Measurements from ENCODE around the gene ZNHIT3.

Gene ZNHIT3

DNA sequence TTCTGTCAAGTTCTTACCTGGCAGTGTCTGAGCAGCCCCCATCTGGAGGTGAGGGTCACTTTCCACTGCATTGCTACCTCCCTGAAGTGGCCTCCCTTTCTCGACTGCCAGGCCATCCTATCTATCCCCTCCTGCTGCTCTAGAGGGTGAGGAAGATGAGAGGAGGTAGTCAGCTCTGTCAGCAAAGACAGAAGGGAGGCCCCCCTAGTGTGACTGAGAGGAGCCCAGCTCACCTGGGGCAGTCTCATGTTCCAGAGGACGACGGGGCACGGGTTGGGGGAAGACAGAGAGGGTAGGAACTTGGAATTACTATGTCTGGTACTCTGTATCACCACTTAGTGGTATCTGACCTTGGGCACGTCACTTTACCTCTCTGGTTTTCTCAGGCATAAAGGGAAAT, 26.2 kb downstream of the ZNHIT3 start:
- peaks cover 5% of the 10 kb centered on the region for H3K36me3 Mint-ChIP-seq
- H3K9me3 Mint-ChIP-seq: no peaks in the 10 kb centered on the region
- no peaks in the 10 kb centered on the region for H3K27me3 Mint-ChIP-seq
- no peaks in the 10 kb centered on the region for H3K4me1 Mint-ChIP-seq
- DNase-seq (ENCODE audit: low spot score in 2 of 2) (no peak), ATAC-seq (ENCODE audit: low read depth) (no peak)
- H3K4me3 Mint-ChIP-seq: no peak overlapping the region
- no peak overlapping the region for H3K27ac Mint-ChIP-seq

DNA sequence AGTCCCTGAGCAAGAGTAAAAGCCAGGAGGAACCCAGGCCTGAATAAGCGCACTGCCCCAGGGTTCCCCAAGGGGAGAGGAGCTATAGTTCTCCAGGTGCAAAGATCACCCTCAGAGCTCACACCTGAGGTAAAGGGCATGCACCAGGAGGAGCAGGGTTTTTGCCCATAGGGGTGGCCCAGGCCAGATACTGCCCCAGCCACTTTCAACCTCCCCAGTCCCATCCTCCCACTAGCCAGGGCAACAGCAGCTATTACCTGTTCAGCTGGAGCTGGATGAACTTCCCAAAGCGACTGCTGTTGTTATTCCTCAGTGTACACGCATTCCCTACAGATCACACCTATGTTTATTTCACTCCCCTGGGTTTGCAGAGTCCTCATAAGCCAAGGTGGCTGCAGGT, 28.4 kb downstream of the ZNHIT3 start:
- Mint-ChIP-seq H3K9me3 (no peaks in the 10 kb centered on the region), H3K27ac (no peak overlapping the region), H3K4me1 (peaks cover 2% of the 10 kb centered on the region), H3K4me3 (no peak overlapping the region), H3K36me3 (peaks cover 5% of the 10 kb centered on the region), H3K27me3 (no peaks in the 10 kb centered on the region)
- no peak for ATAC-seq (ENCODE audit: low read depth)
- no peak for DNase-seq (ENCODE audit: low spot score in 2 of 2)

DNA sequence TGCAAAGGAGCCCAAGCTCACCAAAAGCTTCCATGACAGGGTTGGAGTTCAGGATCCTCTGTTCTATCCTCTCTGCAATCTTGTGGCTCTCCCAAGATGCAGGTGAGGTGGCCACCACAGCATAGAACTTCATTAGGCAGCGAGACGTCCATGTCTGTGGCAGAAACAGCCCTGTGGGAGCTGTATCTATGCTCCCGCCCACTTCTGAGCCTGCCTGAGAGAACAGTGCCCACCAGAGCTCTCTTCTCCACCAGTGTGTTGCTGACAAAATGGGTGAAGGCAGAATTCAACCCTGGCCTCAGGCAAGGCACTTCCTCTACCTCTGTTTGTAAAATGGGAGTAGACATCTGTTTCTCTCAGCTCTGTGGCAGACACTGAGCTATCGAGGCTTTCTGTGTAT, 29.4 kb downstream of the ZNHIT3 start:
- Mint-ChIP-seq H3K4me3 (no peak overlapping the region), H3K36me3 (peaks cover 6% of the 10 kb centered on the region)
- ATAC-seq (ENCODE audit: low read depth): no peak

DNA sequence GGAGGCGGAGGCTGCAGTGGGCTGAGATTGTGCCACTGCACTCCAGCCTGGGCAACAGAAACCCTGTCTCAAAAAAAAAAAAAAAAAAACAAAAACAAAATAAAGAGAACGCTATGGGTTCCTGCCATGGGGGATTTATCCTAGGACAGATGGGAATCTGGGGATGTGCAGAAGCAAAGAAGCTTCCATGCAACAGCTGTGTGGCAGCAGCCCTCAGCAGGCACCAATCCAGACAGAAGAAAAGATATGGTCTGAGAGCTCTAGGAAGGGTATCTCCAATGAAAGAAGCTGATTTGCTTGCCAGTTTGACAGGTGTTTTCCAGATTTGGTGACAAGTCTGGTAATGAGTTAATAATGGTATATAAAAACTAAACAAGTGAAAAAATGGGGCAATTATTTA, 36.6 kb downstream of the ZNHIT3 start:
- H3K4me3 Mint-ChIP-seq: no peak overlapping the region
- H3K27ac Mint-ChIP-seq: no peak overlapping the region
- peaks cover 37% of the 10 kb centered on the region for H3K36me3 Mint-ChIP-seq
- ATAC-seq (ENCODE audit: low read depth): no peak
- DNase-seq (ENCODE audit: low spot score in 2 of 2): no peak
- no peaks in the 10 kb centered on the region for H3K27me3 Mint-ChIP-seq
- H3K4me1 Mint-ChIP-seq: peaks cover 6% of the 10 kb centered on the region
- peaks cover 1% of the 10 kb centered on the region for H3K9me3 Mint-ChIP-seq

More for the DNA sequence above, 29.4 kb downstream of the ZNHIT3 start:
- Mint-ChIP-seq H3K27me3 (no peaks in the 10 kb centered on the region), H3K27ac (no peak overlapping the region), H3K4me1 (peaks cover 2% of the 10 kb centered on the region), H3K9me3 (peaks cover 1% of the 10 kb centered on the region)
- DNase-seq (ENCODE audit: low spot score in 2 of 2): no peak

DNA sequence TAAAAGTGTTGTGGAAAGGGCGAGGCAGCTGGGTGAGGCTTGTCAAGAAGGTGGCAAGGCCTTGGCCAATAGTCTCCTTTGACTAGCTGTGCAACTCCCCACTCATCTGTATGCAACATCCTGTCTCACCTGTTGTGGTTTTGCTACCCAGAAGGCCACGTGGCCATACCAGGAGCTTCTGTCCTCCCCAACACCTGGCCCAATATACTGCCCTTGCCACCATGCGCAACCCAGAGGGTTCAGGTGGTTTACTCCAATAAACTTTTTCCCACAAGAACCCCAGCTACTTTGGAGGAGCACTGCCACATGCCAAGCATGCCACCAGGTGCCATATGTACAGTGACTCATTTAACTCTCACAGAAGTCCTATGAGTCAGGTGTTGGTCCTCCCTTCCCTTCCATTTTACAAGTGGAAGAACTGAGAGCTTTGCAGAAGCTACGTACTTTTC, 38.0 kb downstream of the ZNHIT3 start:
- ATAC-seq (ENCODE audit: low read depth) (no peak), DNase-seq (ENCODE audit: low spot score in 2 of 2) (no peak)
- Mint-ChIP-seq H3K4me3 (no peak overlapping the region), H3K36me3 (peaks cover 39% of the 10 kb centered on the region), H3K27me3 (no peaks in the 10 kb centered on the region), H3K27ac (no peak overlapping the region), H3K4me1 (peaks cover 4% of the 10 kb centered on the region), H3K9me3 (peaks cover 1% of the 10 kb centered on the region)

DNA sequence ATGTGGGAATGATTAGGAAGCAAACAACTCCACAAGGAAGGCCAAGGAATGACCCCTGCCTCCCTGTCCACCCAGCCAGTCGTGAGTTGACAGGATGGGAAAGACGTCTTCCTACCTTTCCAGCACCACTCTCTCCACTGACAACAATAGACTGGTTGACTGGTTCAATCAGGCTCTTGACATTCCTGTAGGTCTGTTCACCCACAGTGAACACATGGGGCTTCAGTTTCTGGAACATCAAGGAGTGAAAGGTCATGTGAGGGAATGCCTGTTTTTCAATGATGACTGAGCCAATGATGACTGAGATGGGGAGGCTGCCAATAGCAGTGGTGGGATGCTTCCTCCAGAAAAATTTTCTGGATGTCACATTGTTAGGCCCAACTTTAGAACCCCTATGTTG, 38.6 kb downstream of the ZNHIT3 start:
- peaks cover 4% of the 10 kb centered on the region for H3K4me1 Mint-ChIP-seq
- no peak for DNase-seq (ENCODE audit: low spot score in 2 of 2)
- no peak overlapping the region for H3K27ac Mint-ChIP-seq
- ATAC-seq (ENCODE audit: low read depth): no peak
- no peak overlapping the region for H3K4me3 Mint-ChIP-seq
- H3K9me3 Mint-ChIP-seq: peaks cover 1% of the 10 kb centered on the region
- H3K27me3 Mint-ChIP-seq: no peaks in the 10 kb centered on the region
- peaks cover 37% of the 10 kb centered on the region for H3K36me3 Mint-ChIP-seq

DNA sequence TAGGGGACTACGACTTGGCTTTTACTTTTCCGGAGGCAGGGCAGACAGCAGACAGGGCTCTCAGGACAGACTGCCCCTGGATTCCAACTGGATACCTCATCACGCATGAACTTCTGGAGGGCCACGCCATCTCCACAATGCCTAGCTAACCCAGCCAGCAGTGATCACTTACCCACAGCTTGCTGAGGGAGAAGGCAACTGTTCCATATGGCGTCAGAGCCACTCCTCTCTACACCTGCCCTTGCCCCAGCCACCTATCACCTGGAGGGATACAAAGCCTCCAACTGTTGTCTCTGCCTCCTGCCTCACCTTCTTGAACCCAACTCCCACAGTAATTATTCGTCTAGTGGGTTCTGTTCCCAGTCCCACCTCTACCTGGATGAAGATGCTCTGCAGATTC, 39.4 kb downstream of the ZNHIT3 start:
- Mint-ChIP-seq H3K4me3 (no peak overlapping the region), H3K9me3 (no peaks in the 10 kb centered on the region), H3K27ac (no peak overlapping the region), H3K27me3 (no peaks in the 10 kb centered on the region), H3K36me3 (peaks cover 33% of the 10 kb centered on the region), H3K4me1 (peaks cover 4% of the 10 kb centered on the region)
- no peak for ATAC-seq (ENCODE audit: low read depth)
- no peak for DNase-seq (ENCODE audit: low spot score in 2 of 2)

DNA sequence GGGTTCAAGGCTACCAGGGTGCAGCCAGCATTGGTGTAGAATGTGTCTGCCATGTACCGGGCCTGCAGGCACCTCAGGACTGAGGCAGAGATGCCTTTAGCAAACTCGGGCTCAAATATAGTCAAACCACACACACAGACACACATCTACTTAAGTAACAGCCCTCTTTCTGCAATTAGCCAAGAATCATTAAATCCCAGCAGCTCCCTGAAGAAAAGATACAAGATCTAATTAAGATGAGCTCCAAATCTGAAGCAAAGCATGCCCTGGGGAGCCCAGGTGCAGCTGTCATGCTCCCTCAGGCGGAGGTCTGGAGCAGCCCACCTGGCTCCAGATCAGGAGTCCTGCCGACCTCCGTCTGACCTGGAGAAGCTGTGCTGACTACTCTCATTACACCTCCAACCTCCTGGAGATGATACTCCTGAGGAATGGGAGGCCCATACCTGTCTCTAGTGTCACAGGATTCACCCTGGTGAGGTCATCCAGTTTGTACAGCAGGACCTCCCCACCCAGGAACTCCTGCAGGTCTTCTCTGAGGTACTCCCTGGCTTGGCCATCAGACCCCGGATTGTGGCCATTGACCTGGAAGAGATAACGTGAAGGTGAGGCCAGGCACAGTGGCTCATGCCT, 41.3 kb downstream of the ZNHIT3 start:
- peak in 1 of 2 donors; percentile 6 for DNase-seq (ENCODE audit: low spot score in 2 of 2)
- Mint-ChIP-seq H3K4me3 (no peak overlapping the region), H3K4me1 (peaks cover 8% of the 10 kb centered on the region), H3K9me3 (no peaks in the 10 kb centered on the region), H3K36me3 (peaks cover 35% of the 10 kb centered on the region), H3K27me3 (no peaks in the 10 kb centered on the region), H3K27ac (no peak overlapping the region)
- no peak for ATAC-seq (ENCODE audit: low read depth)

DNA sequence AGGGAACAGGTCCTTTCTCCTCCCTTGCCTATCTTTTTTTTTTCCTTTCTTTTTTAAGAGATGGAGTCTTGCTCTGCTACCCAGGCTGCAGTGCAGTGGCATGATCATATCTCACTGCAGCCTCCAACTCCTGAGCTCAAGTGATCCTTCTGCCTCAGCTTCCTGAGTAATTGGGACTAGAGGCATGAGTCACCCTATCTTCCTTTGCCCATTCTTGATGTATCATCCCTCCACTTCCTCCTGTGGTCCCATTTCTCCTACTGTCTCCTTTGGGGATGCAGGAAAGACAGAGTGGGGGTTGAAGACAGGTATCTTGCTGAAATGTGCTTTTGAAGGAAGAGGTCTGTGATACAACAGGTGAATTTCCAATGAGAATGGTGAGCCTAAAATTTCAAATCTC, 42.6 kb downstream of the ZNHIT3 start:
- DNase-seq (ENCODE audit: low spot score in 2 of 2) (no peak), ATAC-seq (ENCODE audit: low read depth) (no peak)
- Mint-ChIP-seq H3K4me3 (no peak overlapping the region), H3K9me3 (no peaks in the 10 kb centered on the region), H3K36me3 (peaks cover 30% of the 10 kb centered on the region), H3K27ac (no peak overlapping the region), H3K27me3 (no peaks in the 10 kb centered on the region), H3K4me1 (peaks cover 11% of the 10 kb centered on the region)

DNA sequence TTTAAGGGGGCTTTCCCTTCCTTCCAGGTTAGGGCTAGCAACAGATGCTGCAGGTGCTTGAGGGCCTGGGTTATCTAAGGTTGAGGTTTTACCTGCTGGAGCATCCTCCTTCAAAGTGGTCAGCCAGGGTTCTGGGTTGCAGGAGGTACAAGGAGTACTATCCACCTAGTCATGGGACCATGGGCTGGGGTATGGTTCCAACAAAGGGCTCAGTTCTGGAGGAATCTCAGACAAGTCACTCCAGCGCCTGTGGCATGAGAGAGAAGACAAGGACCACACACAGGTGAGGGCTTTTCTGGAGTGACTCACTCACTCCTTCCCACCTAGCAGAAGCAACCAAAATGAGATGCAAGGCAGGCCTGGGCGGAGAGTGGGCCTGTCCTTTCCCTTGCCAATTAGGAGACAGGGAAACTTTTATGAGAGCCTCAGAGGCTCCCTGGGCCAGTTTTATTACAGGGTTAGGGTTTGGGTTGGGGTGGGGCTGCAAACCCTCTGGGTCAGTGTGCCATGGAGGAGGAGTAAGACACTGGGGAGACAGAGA, 46.0 kb downstream of the ZNHIT3 start:
- peaks cover 14% of the 10 kb centered on the region for H3K4me1 Mint-ChIP-seq
- no peaks in the 10 kb centered on the region for H3K27me3 Mint-ChIP-seq
- ATAC-seq (ENCODE audit: low read depth) (no peak), DNase-seq (ENCODE audit: low spot score in 2 of 2) (no peak)
- H3K27ac Mint-ChIP-seq: no peak overlapping the region
- peaks cover 11% of the 10 kb centered on the region for H3K36me3 Mint-ChIP-seq
- H3K9me3 Mint-ChIP-seq: no peaks in the 10 kb centered on the region
- peak overlapping the region; percentile 38 for H3K4me3 Mint-ChIP-seq

DNA sequence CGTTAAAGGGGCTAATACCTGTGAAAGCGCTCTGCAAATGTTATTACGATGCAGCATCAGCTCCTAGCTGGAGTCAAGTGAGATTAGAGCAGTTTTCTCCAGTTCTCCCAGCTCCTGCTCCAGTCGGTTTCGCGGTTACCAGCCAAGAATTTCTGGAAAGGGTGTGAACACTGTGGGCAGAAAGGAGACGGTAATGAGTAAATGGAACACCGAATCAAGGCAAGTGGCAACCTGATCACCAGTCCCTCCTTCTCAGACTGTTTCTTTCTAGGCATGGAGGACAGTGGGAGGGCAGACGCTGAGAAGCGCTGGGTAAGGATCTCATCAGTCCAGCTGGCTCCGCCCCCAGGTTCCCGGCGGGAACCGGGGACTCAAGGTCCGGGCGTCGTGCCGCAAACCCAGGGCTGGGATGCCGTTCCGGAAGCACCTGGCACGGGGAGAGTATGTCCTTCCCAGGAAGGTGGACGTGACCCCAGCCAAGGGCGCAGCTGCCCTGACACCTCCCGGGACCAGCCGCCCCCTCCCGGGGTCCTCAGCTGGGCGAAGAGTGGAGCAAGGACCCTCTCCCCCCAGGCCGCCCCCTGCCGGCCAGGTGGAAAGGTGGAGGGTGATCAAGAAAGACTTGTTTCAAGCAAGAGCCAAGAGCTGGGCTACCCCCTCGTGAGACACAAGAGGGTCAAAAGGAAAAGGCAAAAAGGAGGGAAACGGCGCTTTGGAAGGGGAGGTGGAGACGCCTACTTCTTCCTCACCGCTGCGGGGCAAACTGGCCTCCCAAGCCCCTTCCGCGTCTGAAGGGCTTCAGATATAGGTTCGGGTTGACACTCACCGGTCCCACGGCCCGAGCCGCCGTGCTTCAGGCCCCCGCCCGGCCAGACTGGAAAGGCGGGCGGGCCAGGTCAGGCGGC, 47.7 kb downstream of the ZNHIT3 start:
- peaks cover 5% of the 10 kb centered on the region for H3K36me3 Mint-ChIP-seq
- H3K4me3 Mint-ChIP-seq: peak overlapping the region; percentile 92
- H3K4me1 Mint-ChIP-seq: peaks cover 14% of the 10 kb centered on the region
- H3K27ac Mint-ChIP-seq: peak overlapping the region; percentile 98
- ATAC-seq (ENCODE audit: low read depth) (peak; percentile 27), DNase-seq (ENCODE audit: low spot score in 2 of 2) (peak in 1 of 2 donors; percentile 49)
- no peaks in the 10 kb centered on the region for H3K27me3 Mint-ChIP-seq
- H3K9me3 Mint-ChIP-seq: no peaks in the 10 kb centered on the region

DNA sequence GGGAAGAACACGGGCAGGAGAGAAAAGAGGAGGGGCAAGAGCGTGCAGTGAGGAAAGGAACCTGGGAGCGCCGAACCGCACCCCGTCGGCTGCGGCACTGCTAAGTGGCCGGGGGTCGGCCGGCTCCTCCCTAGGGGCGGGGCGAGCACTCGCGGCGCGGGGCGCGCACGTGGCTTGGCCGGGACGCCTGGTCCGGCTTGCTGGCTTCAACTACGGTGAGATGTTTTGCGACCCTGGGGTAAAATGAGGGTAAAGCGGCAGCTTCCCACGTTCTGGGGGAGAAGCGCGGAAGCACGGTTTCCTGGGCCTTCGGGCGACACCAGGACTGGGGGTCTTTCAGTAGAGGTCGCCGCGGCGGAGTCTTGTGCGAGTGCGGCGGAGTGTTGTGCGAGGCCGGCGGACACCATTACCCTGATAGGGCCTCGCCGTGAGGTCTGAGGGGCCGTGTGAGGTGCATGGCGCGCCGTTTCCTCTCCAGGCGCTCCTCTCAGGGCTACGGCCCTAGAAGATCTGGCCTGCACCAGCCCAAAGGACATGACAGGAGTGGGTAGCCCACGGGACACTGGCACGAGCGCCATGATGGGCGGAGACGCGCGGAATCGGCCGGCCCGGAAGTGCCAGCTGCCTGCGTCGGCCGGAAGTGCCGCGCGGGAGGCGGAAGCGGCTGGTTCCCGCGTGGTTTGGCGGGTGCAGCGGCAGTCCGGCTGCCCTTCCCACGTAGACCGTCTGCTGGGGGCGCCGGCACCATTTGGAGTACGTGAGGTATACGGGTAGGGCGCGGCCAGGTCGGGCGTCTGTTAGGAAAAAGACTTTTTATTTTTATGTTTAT, 48.6 kb downstream of the ZNHIT3 start, which contains the start of the genes MYO19 and PIGW:
TSS of gene MYO19 (minus strand) at position 29 of the 829 bp plus-strand sequence. CDS start 2,330 bp downstream, outside the sequence.
TSS of gene PIGW (plus strand) at position 148 of the 829 bp plus-strand sequence. CDS start 2,115 bp downstream, outside the sequence.
- Mint-ChIP-seq H3K27me3 (no peaks in the 10 kb centered on the region), H3K4me3 (peak within 1 kb of the TSS; percentile 92), H3K27ac (peak within 1 kb of the TSS; percentile 98), H3K4me1 (peaks cover 14% of the 10 kb centered on the region), H3K36me3 (peaks cover 7% of the 10 kb centered on the region), H3K9me3 (no peaks in the 10 kb centered on the region)
- peak; percentile 83 for ATAC-seq (ENCODE audit: low read depth)
- peak; percentile 80 to 81 for DNase-seq (ENCODE audit: low spot score in 2 of 2)

DNA sequence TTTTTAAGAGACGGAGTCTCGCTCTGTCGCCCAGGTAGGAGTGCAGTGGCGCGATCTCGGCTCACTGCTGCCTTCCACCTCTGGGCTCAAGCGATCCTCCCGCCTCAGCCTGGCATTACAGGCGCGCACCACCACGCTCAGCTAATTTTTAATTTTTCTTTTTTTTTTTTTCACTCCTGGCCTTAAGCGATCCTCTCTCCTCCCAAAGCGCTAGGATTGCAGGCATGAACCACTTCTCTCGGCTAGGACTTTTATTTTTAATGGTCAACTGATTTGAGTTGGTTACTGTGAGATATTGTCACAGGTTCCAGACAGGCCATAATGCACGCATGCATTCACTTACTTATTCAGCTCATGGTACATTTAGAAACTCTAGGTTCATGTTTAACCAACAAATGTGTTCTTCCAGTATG, 49.2 kb downstream of the ZNHIT3 start:
- H3K36me3 Mint-ChIP-seq: peaks cover 7% of the 10 kb centered on the region
- DNase-seq (ENCODE audit: low spot score in 2 of 2) (no peak), ATAC-seq (ENCODE audit: low read depth) (no peak)
- H3K9me3 Mint-ChIP-seq: no peaks in the 10 kb centered on the region
- peaks cover 14% of the 10 kb centered on the region for H3K4me1 Mint-ChIP-seq
- H3K27me3 Mint-ChIP-seq: no peaks in the 10 kb centered on the region
- H3K4me3 Mint-ChIP-seq: peak overlapping the region; percentile 92
- peak overlapping the region; percentile 98 for H3K27ac Mint-ChIP-seq

Measured in memory B cell (primary cell).